Gastroesophageal sphincter (tissue), 3 donors: ENCODE data around the gene AMDHD1.

ENCODE experiments used
- CTCF ChIP-seq, 4 experiments: fragments of 200-600 bp in 2 of 4; fragments of 450-650 bp in 2 of 4; sonication (generic) in 1 of 4; IDR thresholded peaks; one replicate each; pipeline ENCODE4 v1.5.1; 2017 to 2019; ENCODE audit warnings: antibody characterized with exemption in 4 of 4, mild to moderate bottlenecking in 2 of 4, moderate library complexity in 2 of 4
- EP300 ChIP-seq: sonication (generic); formaldehyde crosslinking; IDR thresholded peaks from one replicate; pipeline ENCODE4 v1.6.1; 2017; ENCODE audit warnings: antibody characterized with exemption, mild to moderate bottlenecking
- POLR2A ChIP-seq, 2 donors: fragments of 450-650 bp; IDR thresholded peaks; one replicate each; pipeline ENCODE4 v1.6.1; 2017; ENCODE audit warnings: antibody characterized with exemption in 2 of 2, mild to moderate bottlenecking in 2 of 2, moderate library complexity in 1 of 2
- POLR2AphosphoS5 ChIP-seq: sonication (generic); formaldehyde crosslinking; IDR thresholded peaks from one replicate; pipeline ENCODE4 v1.6.1; 2017; ENCODE audit warnings: antibody characterized with exemption

- TF ChIP-seq CTCF (IDR thresholded peaks at IDR 0.05) (no peak), EP300 (no peak), POLR2AphosphoS5 (no peak), POLR2A (IDR thresholded peaks at IDR 0.05) (no peak)
Measured at GRCh38 chr12:95949477-95950206, 6.5 kb downstream of the AMDHD1 start.
